T-helper 9 cell (primary cell): Measurements from ENCODE around the gene PRDM11.

Experiments used
- DNase-seq: peaks from one replicate; pipeline ENCODE4 v3.0.0-alpha.2; 2020

Gene PRDM11

DNA sequence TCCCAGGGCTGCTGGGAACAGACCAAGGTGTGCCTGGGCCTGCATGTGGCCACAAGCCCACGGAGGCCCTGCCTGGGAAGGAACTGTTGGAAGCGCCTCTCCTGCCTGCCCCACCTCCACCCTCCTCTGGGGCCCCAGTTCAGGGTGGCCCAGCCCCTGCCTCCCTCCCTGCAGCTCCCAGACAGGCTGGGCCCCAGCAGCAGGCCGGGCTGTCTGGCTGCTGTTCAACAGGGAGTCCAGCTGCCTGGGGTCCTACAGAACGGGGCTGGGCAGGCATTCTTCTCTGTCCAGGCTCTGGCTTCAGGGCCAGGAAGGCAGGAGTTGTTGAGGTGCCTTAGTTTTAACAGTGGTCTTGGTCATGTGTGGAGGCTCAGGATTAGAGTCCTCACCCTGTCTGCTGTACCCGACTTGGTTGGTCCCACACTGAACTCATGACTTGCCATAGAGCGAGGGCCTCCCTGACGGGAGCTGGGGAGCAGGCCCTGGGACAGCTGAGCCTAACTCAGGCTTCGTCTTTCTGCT lies 11.8 kb downstream of the PRDM11 start:
- no peak for DNase-seq

- no peak for DNase-seq
Measured at GRCh38 chr11:45158891-45159605, 12.6 kb downstream of the PRDM11 start.

DNA sequence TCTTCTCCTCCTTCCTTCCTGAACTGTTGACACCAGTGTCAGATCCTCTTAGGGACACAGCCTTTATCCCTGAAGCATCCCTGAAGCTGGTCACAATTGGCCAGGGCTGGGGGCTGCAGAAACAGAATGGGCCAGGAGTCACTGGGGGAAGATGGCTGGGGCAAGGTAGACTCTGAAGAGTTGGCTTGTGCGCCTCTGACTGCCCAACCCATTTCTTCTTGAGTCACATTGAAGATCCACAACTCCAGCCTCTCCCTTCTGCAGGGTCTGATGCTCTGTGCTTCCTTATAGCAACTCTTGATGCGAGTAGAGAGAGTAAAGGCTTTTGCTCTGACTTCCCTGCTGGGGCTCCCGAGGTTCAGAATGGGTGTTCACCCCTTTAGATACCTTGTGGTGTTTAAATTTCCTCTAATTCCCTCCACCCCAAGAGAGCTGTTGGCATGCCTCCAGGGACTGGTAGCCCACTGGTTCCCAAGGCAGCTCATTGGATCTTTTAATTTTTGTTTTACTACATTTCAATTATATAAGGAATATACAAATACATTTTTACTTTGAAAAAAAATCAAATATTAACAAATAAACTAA lies 13.4 kb downstream of the PRDM11 start:
- no peak for DNase-seq

GRCh38 chr11:45161252-45162063 lies 15.0 kb downstream of the PRDM11 start:
- no peak for DNase-seq

- no peak for DNase-seq
Measured at GRCh38 chr11:45162064-45162375, 15.6 kb downstream of the PRDM11 start.

- DNase-seq = no peak
Measured at GRCh38 chr11:45162916-45163879, 16.8 kb downstream of the PRDM11 start.

- DNase-seq = no peak
Measured at GRCh38 chr11:45163956-45164575, 17.6 kb downstream of the PRDM11 start.

DNA sequence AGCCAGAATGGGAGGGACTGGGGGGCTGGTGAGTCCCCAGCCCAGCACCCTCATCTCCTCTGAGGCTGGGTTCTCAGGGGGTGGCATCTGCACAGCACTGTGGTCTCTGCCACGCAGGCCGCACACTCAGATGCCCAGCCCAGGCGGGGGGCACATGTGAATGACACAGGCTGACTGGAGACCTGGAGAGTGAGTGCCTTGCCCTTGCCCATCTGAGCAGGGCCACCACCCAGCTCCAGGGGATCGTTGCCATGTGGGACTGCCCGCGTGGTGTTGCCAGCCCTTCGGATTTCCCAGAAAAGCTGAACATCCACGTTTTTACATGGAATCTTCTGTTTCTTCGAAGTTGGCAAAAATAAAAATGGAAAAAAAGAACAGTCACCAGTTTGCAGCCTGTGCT lies 18.9 kb downstream of the PRDM11 start:
- DNase-seq = no peak

- DNase-seq = no peak
Measured at GRCh38 chr11:45165806-45166603, 19.6 kb downstream of the PRDM11 start.

DNA sequence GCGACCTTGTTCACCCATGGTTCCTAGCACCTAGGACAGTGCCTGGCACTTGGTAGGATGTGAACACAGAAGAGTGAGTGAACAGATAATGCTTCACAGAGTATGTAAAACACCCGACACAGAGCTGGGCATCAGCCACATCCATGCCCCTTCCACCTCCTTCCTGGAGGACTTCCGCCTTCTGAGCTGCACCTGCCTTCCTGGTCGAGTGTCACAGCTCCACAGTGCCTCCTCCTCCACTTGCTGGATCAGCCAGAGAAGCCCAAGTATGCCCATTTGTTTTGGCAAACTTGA lies 20.1 kb downstream of the PRDM11 start:
- no peak for DNase-seq

GRCh38 chr11:45167283-45167682 lies 20.8 kb downstream of the PRDM11 start:
- DNase-seq = no peak

DNA sequence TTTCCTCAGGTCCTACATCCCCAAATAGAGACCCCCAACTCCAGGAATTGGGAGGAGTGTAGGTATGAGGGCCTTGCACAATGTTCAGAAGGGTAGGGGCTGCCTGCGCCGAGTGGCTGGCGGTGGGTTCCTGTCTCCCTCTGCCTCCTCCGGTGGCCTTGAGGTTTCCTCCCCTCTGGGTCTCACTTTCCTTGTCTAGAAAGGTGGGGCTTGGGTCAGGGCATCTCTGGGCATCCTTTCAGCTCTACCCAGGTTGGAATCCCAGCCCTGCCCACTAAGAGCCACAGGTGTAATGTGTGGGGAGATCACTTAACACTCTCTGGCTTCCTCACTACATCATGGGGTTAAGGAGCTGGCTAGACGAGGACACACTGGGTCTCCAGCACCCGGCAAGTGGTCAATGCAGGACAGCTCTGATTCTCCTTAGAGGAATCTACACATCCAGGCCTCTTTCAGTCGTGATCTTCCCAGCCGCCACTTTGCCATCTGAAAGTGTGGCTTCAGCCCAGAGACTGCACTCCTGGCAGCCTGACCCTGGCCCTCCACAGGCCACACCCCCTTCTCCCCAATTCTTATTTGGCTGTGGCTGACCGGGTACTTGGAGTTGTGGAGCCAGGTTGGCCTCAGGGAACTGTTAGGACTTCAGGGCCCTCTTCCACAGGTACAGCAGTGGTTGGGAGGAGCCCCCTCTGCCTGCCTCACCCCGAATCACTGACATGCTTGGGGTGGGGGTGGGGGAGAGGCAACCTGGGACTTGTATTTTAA lies 22.1 kb downstream of the PRDM11 start:
- no peak for DNase-seq

DNA sequence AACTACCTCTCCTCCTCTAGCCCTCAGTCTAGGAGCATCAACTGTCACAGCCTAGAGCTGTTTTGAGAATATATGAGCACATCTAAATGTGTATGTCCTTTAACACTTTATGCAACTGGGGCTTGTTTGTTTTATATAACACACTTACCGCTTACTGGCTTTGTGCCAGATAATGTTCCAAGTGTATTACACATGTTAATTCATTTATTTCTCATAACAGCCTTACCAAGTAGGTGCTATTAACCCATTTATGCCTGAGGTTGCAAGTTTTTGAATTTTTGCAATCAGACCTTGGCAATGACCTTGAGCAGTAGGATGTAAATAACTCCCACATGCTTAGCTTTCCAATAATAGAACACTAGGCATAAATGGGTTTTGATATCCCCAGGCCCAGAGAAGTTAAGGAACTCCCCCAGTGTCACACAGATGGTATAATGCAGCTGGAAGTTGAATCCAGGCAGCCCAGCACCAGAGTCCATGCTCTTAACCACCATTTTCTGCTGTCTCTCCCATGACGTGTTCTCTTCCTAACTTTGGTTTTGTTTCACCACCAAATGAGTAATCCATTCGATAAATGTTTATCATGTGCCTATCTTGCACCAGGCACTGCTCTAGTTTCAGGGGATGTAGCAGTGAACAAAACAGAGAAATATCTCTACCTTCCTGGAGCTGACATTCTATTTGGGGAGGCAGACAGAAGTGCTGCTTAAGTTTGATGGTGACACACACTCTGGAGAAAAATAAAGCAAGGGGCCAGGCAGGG lies 23.1 kb downstream of the PRDM11 start:
- DNase-seq = no peak

DNA sequence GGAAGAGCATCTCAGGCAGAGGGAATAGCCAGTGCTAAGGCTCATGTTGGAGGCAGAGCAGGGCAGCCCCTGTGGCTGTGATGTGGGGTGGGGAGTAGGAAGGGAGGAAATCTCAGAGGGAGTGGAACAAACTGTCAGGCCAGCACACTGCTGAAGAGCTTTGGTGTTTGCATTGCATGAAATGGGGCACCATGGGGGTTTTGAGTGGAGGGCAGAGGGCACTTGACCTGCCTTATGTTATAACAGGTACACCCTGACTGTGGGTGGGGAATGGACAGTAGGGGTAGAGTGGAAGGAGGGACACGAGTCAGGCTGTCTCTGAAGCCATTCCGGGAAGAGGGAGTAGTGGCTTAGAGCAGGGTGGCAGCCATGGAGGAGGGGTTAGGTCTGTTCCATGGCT lies 24.0 kb downstream of the PRDM11 start:
- no peak for DNase-seq

DNA sequence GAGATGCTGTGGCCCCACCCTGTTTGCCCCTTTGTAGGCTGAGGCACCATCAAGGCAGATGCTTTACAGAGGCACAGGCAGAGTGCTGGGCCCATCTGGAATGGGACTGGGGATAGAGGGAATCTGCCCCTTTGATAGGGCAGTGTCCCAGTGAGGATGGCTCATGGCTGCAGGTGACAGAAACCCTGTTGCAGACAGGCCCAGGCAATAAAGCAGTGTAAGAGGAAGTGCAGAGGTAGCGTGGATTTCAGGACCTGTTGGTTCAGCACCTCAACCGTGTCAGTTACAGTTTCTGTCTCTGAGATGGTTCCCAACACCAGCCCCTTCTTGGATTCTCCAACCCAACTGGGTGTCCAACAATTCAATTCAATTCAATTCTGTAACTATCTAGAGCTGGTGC lies 25.1 kb downstream of the PRDM11 start:
- no peak for DNase-seq

GRCh38 chr11:45173064-45173463 lies 26.6 kb downstream of the PRDM11 start:
- no peak for DNase-seq

- DNase-seq = no peak
Measured at GRCh38 chr11:45174168-45174835, 27.9 kb downstream of the PRDM11 start.

GRCh38 chr11:45174963-45175362 lies 28.5 kb downstream of the PRDM11 start:
- DNase-seq = no peak

DNA sequence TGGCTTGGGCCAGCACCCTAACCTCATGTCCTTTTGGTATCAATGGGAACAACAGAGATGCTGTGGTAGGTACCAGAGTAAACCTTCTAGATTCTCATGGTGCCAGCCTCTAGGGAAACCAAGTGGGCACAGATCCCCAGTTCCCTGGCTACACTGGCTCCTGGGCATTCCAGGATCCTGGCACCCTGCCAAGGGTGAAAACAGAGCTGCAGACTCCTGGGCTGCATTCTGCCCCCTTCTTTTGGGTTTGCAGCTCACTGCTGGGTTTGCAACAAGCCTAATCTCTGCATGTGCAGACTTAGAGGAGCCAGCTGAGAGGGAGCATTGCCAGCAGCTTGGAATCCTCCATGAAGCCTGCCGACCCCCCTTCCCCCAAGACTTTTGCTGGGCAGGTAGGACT lies 30.6 kb downstream of the PRDM11 start:
- DNase-seq = no peak
